GM18909 (cell line): ENCODE data around the gene CARMIL1.

Experiments used
- ATAC-seq: cut with Tn5 transposase; IDR thresholded peaks from one replicate; pipeline ENCODE4 v1.9.1; 2021; ENCODE audit warnings: mild to moderate bottlenecking; ENCODE audit not compliant: unreplicated experiment, poor library complexity

CARMIL1 gene

DNA sequence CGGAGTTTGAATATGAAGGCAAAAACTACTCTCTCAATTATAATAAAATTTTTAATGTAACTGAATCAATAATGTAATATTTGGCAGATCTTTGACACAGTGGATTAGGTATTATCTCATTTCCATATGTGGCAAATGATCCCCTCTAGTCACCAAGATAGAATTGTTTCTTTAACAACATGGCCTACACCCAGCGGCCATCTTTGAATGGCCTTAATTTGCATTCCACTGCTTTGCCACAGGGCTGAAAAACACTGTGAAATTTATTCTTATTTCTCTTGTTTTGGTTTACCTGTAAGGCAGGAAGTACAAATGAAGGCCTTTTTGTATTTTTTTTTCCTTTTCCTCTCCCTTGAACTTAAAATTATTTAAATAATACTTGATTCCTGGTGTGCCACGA, 210.2 kb downstream of the CARMIL1 start:
- ATAC-seq = no peak

DNA sequence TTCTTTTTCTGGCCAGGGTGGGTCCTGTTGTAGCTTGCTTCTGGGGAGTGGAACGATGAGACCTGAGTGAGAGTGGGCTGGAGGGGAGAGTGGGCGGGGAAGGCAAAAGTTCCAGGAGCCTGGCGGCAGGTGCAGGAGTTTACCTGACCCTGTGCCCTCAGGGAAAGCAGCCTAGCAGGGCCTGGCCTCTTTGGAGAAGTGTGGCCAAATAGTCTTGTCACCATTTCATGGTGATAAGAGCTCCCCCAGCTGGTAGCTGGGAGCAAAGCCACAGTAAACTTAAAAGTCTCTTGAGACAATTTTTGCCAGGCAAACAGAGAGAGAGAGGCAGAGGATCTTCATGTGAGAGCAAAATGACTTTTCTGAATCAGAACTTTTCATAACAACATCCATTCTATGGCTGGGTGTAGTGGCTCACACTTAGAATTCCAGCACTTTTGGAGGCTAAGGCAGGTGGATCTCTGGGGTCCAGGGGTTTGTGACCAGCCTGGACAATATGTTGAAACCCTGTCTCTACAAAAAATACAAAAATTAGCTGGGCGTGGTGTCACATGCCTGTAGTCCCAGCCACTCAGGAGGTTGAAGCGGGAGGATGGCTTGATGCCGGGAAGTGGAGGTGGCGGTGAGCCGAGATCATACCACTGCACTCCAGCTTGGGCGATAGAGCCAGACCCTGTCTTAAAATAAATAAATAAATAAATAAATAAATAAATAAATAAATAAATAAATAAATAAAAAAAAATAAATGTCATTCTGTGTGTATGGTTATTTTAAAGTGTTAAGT, 211.0 kb downstream of the CARMIL1 start:
- peak; percentile 81 for ATAC-seq

DNA sequence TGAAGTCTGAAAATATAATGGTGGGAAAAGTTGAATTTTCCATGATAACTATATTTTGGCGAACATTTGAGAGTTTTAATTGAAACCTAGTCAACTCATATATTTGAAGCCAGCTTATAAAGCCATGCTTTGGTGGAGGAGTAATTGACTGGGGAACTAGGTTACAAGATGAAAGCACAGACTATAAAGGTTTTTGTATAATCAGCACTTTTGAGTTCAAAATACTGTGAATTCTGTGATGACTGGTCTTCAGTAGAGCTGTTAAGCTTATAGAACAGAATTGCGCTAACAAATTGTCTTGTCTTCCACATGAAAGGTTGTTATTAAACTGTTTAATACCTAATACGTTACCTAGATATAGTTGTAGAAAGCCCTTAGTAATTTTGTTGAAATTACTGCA, 213.8 kb downstream of the CARMIL1 start:
- no peak for ATAC-seq

DNA sequence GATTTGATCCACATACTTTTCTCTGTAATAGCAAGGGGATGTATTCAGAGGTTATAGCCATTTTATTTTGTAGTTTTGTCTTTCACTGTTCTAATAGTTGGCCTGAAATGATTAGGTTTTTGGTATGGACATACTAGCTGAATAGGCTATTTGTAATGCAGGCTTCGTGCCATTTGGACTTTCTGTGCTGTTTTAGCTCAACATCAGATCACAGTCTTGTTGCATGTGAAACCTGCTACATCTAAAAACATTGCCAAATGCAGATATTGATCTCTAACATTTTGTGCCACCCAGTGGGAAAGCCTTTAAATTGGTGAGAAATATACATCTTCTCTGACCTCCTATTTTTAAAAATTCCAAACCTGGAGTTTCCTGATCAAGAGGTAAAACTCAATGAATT, 215.3 kb downstream of the CARMIL1 start:
- no peak for ATAC-seq

DNA sequence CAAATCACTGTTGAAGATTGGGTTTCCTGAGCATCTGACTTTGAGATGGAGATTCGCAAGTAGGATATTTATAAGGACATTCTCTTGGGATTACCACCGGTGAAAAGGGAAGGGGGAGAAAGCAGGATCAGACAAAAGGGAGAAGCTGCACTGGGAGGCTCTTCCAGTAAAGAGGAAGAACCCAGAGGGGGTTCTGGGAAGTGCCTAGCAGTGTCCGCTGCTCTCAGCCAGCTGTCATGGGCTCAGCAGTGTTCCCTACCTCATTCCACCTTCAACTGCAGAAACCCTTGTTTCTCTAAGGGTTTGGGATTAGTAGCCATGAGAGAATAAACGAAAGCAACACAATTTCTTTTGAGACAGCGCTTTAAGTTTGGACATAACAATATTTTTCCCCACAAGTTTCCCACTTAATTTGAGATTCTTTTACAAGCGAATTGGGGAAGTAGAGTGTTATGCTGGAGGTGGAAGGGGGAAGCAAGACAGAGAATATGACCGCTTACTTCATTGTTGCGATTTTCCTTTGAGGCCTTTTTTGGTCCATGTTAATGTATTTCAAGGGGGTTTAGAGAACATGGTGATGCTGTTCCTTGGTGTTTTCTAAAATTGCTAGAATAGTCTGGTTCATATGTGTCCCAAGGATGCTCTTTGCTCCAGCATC, 218.3 kb downstream of the CARMIL1 start:
- no peak for ATAC-seq

DNA sequence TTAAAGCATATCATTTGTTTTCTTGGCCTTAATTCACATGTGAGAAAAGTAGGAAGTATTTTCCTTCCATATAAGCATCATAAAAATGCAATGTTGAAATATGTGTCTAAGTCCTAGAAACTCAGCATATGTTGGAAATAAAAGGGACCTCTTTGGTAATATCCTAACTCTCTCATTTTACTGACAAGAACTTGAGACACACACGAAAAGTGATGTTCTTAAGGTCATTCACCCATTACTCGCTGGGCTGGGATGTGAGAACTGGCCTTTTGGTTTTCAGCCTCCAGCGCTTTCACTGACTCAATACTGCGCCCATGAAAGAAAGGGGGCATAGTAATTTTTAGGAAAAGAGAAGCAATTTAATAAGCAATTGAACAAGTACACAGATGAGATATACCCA, 219.3 kb downstream of the CARMIL1 start:
- ATAC-seq = no peak

DNA sequence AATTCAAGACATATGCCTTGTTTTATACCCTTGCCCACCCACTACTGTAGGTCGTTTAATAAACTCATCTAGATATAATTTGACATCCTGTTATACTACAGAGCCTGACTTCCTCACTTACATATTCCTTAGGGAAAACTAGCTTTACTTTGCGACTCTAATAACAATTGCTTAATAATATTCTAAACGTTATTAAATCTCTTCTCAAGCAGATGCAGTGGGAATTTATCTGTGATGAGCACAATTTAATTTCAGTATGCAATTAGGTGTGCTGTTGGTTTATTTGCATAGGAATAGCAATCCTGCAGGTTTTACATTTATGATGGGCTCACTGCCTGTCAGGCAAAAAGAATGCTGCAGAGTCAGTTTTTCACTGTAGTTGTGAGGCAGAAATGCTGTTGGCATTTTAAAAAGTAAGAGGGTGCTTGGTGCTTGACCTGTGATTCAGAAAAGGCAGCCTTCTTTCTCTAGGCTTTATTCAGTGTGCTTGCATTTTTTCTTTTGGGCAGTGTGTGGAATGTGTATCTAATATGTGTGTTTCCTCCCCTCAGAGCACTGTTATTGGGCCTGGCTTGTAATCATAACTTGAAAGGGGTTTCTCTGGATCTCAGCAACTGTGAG, 220.6 kb downstream of the CARMIL1 start:
- no peak for ATAC-seq

DNA sequence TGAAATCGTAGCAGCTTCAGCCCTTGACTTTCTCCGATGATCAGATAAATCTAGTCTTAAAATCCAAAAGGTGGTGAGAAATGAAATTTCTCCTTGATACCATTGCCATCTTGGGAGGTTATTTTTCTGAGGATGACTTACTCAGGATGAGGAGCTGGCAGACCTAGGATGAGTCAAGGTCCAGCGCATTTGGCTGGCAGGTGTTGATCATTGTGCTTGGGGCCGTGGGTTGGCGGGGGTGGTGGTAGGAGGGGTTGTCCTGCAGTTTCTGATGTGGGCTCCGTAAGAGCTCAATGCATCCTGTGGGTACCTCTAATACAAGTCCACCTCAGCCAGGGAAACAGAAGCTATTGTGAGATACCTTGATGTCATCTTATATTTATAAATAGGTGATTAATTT, 224.5 kb downstream of the CARMIL1 start:
- no peak for ATAC-seq

DNA sequence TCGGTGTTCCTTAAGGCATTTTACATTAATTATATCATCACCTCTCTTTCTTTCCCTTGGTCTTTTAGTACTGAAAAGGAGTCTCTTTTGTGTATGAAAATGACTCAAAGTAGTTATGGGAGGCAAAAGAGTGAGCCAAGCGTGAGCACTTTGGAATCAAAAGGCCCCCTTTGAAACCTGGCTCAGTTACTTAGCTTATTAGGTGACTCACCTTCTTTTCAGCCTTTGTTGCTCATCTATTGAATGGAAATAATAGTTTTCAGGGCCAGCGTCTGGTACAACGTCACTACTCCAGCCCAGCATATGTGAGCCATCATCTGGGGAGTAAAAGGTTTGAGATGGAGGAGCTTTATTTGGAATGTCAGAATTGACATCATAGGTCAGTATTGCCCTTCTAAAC, 225.5 kb downstream of the CARMIL1 start:
- no peak for ATAC-seq

DNA sequence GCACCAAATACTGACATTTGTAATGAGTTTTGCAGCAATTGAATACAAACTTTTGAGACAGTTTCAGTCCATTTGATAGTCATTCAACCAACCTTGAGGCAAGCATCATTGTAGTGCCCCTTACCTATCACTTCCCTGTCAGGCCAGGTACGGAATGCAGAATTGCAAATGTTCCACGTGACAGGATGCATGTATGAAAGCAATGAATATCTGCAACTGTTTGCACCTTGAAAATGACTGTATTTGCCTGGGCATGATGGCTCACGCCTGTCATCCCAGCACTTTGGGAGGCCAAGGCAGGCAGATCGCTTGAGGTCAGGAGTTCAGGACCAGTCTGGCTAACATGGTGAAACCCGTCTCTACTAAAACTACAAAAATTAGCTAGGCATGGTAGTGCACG, 226.8 kb downstream of the CARMIL1 start:
- ATAC-seq = no peak

DNA sequence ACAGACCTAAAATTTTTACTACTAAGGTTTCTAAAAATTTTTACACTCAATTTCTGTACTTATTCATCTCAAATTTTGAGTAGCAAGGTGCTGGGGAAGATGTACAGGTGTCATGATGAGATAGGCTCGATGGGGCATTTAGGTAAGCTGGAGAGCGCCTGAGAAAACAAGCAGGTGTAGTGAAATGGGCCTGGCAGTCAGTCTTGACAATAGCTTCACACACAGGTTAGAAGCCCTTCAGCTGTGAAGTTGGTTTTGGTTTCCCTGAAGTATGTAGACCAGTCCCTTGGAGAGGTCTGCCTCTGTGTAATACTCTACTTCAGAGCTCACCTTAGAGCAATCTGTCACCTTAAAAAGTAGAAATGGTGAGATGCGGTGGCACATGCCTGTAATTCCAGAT, 228.9 kb downstream of the CARMIL1 start:
- no peak for ATAC-seq

DNA sequence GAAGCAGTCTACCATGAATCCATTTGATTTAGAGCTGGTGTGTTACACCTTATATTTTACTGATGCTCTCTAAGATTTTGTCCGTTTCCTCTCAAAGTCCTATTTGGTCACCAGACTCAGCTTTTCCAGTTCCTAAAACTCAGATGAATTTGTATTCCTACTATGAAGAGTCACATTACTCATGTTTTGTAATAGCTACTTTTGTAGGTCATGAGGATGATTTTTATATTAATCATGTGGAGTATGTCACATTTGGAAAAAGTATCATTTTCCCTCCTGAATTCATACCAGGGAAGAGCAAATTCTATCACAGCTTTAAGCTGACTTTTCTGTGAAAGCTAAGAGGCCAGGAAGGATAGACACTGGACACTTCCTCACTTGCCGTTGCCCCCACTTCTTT, 232.2 kb downstream of the CARMIL1 start:
- ATAC-seq = no peak

DNA sequence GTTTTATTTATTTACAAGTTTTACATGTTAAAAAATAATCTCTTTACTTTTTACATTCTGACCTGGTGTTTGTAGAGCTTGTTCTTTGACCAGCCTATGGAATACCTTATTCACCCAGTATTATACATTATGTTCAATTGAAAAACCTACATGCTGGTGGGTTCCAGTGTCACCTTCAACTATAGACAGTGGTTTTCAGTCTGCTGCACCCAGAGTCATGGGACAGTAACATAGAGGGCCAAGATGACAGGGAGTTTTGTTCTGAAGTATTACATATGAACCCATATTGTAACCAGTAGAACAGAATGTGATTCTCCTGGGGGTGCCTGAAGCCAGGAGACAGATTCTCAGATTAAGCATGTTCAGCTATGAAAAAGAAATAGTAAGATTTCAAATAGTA, 233.4 kb downstream of the CARMIL1 start:
- ATAC-seq = no peak

DNA sequence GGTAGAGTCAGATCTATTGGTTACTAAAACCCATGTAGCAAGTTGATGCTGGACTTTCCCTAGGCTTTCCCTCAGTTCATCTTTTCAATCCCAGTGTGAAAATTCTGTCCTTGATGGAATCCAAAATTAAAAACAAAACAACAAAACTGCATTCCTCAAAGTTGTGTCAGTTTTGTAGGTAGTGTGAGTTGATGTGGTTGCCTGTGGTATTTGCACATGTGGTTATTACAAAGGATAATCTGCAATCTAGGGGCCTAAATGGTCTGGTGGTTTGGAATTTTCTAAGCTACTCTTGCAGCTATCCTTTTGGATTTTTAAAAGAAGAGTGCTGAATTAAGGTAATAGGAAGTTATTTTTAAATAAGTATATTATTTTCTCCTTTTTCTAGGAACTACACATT, 240.7 kb downstream of the CARMIL1 start:
- ATAC-seq = no peak

DNA sequence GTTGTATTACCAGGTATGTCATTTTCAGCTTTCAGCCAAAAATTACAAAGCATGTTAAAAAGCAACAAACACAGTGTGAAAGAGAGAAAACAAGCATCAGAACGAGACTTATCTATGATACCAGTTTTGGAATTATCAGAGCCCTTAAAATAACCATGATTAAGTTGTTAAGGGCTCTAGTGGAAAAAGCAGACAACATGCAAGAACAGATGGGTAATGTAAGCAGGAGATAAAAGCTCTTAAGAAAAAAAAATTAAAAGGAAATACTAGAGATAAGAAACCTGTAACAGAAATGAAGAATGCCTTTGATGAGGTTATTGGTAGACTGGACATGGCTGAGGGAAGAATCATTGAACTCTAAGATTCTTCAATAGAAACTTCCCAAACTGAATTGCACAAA, 245.4 kb downstream of the CARMIL1 start:
- ATAC-seq = no peak

DNA sequence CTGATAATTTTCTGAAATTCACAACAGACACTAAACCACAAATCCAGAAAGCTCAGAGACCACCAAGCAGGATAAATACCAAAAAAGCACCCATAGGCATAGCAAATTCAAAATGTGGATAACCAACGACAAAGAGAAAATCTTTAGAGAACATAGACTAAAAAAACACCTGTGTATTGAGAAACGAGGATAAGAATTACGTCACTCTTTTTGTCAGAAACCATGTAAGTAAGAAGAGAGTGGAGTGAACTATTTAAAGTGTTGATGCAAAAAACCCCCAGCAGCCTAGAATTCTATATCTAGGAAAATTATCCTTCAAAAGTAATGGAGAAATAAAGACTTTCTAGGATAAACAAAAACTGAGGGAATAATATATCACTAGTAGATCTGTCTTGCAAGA, 245.9 kb downstream of the CARMIL1 start:
- ATAC-seq = no peak

DNA sequence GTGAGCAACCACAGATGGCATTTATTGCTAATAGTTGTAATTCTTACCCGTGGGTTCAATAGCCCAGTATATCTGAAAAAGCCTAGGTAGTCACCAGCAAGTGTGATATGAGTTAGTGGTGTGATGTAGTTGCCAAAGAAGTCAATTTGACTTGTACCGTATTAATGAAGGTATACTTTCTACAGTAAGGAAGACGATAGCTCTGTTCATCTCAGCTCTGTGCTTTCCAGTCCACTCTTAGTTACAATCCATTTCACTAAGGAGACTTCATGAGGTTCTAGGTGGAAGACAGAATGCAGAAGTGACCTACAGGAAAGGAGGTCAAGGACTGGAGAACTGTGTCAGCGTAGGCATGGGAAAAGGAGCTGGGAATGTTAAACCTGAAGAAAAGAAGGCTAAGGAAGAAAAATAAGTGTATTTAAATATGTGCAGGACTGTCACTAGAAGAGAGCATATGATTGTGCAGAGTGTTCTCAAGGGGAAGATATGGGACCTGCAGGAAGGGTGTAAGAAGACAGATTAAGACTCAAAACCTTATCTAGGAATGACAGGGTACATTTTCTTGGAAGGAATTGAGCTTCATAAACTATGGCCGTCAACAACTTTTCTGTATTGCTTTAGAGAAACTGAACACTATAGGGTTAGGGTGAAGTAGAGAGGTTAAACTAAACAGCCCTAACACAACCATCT, 255.9 kb downstream of the CARMIL1 start:
- no peak for ATAC-seq

DNA sequence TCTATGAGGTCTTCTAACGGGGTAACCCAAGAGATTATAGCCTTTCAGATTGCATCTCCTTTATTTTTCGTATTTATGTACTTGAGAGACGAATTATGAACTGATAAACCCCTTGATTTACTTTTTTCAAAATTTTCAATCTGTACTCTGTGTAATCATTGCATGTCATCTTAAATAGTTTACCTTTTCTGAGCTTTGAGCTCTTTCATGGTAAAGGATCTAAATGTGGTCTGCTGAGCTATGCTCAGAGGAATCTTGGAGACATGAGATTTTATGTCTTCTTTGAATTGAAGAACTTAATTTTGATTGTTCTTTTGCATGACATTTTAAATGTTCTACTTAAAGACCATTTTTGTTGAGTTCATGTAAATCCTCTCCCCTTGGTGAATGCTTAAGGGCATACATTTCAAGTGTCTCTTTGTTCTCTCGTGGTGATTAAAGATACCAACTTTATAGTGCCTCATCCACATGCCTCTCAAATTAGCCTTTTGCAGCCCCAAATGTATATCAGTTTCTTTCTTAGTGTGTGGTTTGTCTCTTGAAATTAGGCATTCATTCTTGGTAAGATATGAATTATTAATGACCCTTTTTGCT, 256.6 kb downstream of the CARMIL1 start:
- no peak for ATAC-seq

DNA sequence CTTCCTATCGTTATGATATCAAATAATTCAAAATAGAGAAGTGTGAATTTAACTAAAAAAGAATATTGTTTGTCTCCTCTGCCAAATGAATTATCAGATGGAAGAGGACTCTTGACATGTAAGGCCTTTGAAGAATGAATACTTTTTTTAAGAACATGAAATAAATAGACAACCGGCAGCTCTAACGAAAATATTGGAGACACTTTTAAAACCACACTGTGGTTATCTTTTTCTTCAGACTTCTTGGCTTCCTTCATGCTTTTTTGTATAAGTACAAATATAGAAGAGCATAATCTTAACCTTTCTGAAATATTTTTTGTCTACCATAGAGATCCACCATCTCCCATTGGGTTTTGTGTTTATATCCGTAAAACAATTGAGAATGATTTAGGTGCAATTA, 257.6 kb downstream of the CARMIL1 start:
- no peak for ATAC-seq

DNA sequence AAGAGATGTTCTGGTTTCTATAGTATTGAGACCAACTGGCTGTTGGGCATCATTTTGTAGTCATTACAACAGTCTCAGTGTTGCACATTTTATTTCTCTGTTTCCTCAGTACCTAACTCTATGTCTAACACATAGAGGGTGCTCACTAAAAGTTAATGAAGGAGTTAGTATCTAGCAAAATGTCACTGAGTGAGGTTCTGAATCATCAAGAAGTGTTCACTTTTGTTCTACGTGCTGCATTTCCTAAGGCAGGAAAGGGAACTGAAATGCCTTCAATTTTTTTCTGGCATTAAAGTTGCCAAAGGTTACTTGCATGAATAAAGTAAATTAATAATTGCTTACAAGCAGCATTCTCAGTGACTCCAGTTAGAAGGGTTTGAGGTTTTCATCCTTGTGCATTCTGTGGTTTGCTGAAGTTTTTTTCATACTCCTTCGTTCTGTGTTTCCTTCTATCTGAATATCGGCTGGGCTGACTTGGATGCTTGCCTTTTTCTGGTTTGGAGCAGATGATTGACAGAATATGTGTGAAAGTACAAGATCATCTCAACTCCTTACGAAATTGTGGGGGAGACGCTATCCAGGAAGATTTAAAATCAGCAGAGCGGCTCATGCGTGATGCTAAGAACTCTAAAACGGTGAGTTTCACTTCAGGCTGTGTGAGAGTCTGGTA, 258.3 kb downstream of the CARMIL1 start:
- ATAC-seq = no peak
